Measurements from ENCODE around the gene FGD3. TPM values are rescaled to one million over a fixed set of nuclear protein-coding genes. Genes with fewer than 3 reads are reported as not detected.

The FGD3 gene
- total and polyA plus RNA-seq, 9 of the 15 experiments (the other 6 are each of a cell fraction or from before 2014, with no cell fraction given): 0.07 to 1.3 (median 0.29) TPM

DNA sequence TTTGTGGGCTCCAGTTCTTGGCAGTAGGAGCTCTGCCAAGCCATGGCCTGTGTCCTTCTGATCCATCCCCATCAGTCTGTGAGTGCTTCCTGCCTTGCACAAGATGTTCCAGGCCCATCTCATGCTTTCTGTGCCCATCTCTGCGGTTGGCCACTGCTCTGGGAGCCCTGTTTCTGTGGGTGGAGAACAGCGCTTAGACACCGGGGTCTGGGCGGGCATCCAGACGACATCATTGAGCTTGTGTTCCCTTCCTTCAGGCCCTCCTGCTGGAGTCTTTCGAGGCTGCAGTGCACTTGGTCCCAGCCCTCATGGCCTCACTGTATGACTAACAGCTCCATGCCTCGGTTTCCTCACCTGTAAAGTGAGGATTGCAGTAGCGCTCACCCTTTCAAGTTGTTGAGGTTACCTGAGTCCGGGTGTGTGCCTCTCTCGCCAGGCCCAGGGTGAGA, 133.8 kb downstream of the FGD3 start:
- Histone ChIP-seq H3K27me3 (ENCODE audit: control insufficient read depth in 2 of 2, insufficient read depth in 2 of 2, low read length in 2 of 2) (no peaks in the 10 kb centered on the region), H3K36me3 (ENCODE audit: control insufficient read depth, insufficient read depth, low read length) (peaks cover 7% of the 10 kb centered on the region; the same call in 2 of the 3 replicates), H3K9me1 (ENCODE audit: control insufficient read depth, insufficient read depth, low read length) (peaks cover 2% of the 10 kb centered on the region), H4K20me1 (replicated peaks; ENCODE audit: control insufficient read depth, insufficient read depth, low read length) (no peaks in the 10 kb centered on the region), H3K4me2 (ENCODE audit: insufficient read depth, low read length) (no peak overlapping the region), H3K9me3 (replicated peaks; ENCODE audit: control insufficient read depth, insufficient read depth, low read depth, low read length) (no peaks in the 10 kb centered on the region), H2AFZ (ENCODE audit: low read depth, low read length) (no peak overlapping the region), H3K4me3 (no peak overlapping the region), H3K4me1 (replicated peaks in 1 of 2; ENCODE audit: control insufficient read depth in 2 of 2, insufficient read depth in 2 of 2, low read length in 2 of 2) (peaks cover 12 to 21% of the 10 kb centered on the region in 2 experiments; a peak in 4 of 5 replicates), H3K9ac (ENCODE audit: insufficient read depth in 1 of 2, low read depth in 2 of 2, low read length in 2 of 2) (no peak overlapping the region), H3K27ac (ENCODE audit: extremely low read depth, low read depth, low read length) (no peak overlapping the region), H3K79me2 (ENCODE audit: control insufficient read depth, insufficient read depth, low read length) (no peaks in the 10 kb centered on the region)
- POLR2A ChIA-PET: interaction anchor here (0.8 to 4.4 kb wide), 2 partner anchors 14 to 17 kb away, joined by 3 to 17 read pairs; partner anchors contain the start of gene CARD19
- WGBS (ENCODE audit: insufficient coverage, low coverage, missing lambda C conversion rate): 69% methylated on average over 10 of the region's 10 CpGs
- BruUV-seq (replicated peaks): no TSS peak
- in situ Hi-C loops (cut with MboI): no loop called here
- CTCF ChIA-PET (ENCODE audit: low intra/inter-chr PET ratio): no interaction called here
- no peak for TF ChIP-seq SNRNP70 (optimal IDR thresholded peaks at IDR 0.05; ENCODE audit: low read depth, low read length)
- TF ChIP-seq HNRNPUL1 (IDR thresholded peaks at IDR 0.05; ENCODE audit: low read length): no peak
- no peak for TF ChIP-seq ZNF75A (CRISPR knock-in tag; IDR thresholded peaks at IDR 0.05)
- TF ChIP-seq SRF (CRISPR knock-in tag; IDR thresholded peaks at IDR 0.05): no peak
- no peak for TF ChIP-seq SMAD3 (CRISPR knock-in tag; conservative IDR thresholded peaks at IDR 0.05)
- no peak for TF ChIP-seq NFE2L1 (tag; IDR thresholded peaks at IDR 0.05; ENCODE audit: borderline replicate concordance, low read depth)
- no peak for TF ChIP-seq NUFIP1 (IDR thresholded peaks at IDR 0.05; ENCODE audit: partially characterized antibody)
- no peak for TF ChIP-seq NR2C2 (CRISPR knock-in tag; IDR thresholded peaks at IDR 0.05)
- no peak for TF ChIP-seq NR2C2 (tag; IDR thresholded peaks at IDR 0.05)
- no peak for TF ChIP-seq NRF1 (conservative IDR thresholded peaks at IDR 0.05 in 1 of 2, IDR thresholded peaks at IDR 0.05 in 1 of 2)
- TF ChIP-seq, protein P1, sequence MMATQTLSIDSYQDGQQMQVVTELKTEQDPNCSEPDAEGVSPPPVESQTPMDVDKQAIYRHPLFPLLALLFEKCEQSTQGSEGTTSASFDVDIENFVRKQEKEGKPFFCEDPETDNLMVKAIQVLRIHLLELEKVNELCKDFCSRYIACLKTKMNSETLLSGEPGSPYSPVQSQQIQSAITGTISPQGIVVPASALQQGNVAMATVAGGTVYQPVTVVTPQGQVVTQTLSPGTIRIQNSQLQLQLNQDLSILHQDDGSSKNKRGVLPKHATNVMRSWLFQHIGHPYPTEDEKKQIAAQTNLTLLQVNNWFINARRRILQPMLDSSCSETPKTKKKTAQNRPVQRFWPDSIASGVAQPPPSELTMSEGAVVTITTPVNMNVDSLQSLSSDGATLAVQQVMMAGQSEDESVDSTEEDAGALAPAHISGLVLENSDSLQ (IDR thresholded peaks at IDR 0.05): no peak
- TF ChIP-seq ZNF232 (CRISPR knock-in tag; IDR thresholded peaks at IDR 0.05): no peak
- no peak for TF ChIP-seq PHB (CRISPR knock-in tag; IDR thresholded peaks at IDR 0.05)
- no peak for TF ChIP-seq ZBTB17 (CRISPR knock-in tag; IDR thresholded peaks at IDR 0.05)
- TF ChIP-seq NFRKB (IDR thresholded peaks at IDR 0.05; ENCODE audit: low read depth): no peak
- TF ChIP-seq, protein P2, sequence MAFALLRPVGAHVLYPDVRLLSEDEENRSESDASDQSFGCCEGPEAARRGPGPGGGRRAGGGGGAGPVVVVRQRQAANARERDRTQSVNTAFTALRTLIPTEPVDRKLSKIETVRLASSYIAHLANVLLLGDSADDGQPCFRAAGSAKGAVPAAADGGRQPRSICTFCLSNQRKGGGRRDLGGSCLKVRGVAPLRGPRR (CRISPR knock-in tag; IDR thresholded peaks at IDR 0.05): no peak
- TF ChIP-seq NCOA4 (IDR thresholded peaks at IDR 0.05; ENCODE audit: partially characterized antibody): no peak
- no peak for TF ChIP-seq CBFB (CRISPR knock-in tag; IDR thresholded peaks at IDR 0.05)
- TF ChIP-seq, protein P3, sequence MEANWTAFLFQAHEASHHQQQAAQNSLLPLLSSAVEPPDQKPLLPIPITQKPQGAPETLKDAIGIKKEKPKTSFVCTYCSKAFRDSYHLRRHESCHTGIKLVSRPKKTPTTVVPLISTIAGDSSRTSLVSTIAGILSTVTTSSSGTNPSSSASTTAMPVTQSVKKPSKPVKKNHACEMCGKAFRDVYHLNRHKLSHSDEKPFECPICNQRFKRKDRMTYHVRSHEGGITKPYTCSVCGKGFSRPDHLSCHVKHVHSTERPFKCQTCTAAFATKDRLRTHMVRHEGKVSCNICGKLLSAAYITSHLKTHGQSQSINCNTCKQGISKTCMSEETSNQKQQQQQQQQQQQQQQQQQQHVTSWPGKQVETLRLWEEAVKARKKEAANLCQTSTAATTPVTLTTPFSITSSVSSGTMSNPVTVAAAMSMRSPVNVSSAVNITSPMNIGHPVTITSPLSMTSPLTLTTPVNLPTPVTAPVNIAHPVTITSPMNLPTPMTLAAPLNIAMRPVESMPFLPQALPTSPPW (CRISPR knock-in tag; IDR thresholded peaks at IDR 0.05): no peak
- no peak for TF ChIP-seq MYNN (IDR thresholded peaks at IDR 0.05)
- TF ChIP-seq MYNN (CRISPR knock-in tag; IDR thresholded peaks at IDR 0.05): no peak
- no peak for DNase-seq (ENCODE audit: extremely low read depth in 1 of 4, low spot score in 3 of 4)
- no peak for ATAC-seq
- FAIRE-seq: no peak
- intact Hi-C loops (cut with micrococcal nuclease): no loop called here

All from K562 (cell line).